ENCODE results near the gene TAP2. TPM values are rescaled to one million over a fixed set of nuclear protein-coding genes. Genes with fewer than 3 reads are reported as not detected.

Gene TAP2
- total and polyA plus RNA-seq, 2 experiments from 2014 or later: 4.9 to 102 TPM

DNA sequence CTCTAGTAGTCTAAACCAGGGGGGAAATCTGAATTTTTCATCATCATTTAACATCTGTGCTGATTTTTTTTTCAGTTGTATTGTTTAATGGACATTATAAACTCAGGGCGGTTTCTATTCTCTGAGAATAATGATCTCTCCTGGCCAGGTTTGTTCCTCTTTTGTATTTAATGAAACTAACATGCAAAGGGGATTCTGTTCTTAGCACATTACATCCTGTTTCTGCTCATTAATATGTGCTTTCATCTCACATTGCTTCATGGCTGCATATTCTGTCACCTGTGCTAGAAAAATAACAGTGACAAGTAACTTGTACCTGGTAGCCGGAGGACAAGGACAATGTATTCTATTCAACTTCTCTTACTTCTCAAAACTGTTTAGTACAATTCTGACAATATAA lies 22.5 kb downstream of the TAP2 start:
- Mint-ChIP-seq H3K4me3 (no peak overlapping the region), H3K36me3 (ENCODE audit: low read depth) (no peaks in the 10 kb centered on the region), H3K27me3 (ENCODE audit: insufficient read depth, low read depth, poor library complexity) (peaks cover 2% of the 10 kb centered on the region), H3K4me1 (no peaks in the 10 kb centered on the region), H3K27ac (no peak overlapping the region), H3K9me3 (no peaks in the 10 kb centered on the region)
- peaks cover 7% of the 10 kb centered on the region for H3K9me2 ChIP-seq (ENCODE audit: insufficient read depth)
- H3K4me3 ChIP-seq: no peak overlapping the region
- no peaks in the 10 kb centered on the region for H3K79me2 ChIP-seq (replicated peaks; ENCODE audit: insufficient read depth)
- DNase-seq (ENCODE audit: low spot score) (no peak), ATAC-seq (no peak)
- no peaks in the 10 kb centered on the region for H3K36me3 ChIP-seq (ENCODE audit: insufficient read depth)
- no peak overlapping the region for H3K27ac ChIP-seq (ENCODE audit: low read depth)
- H4K20me1 ChIP-seq (replicated peaks; ENCODE audit: insufficient read depth): no peaks in the 10 kb centered on the region
- H3K4me1 ChIP-seq (ENCODE audit: insufficient read depth): no peaks in the 10 kb centered on the region
- TF ChIP-seq, protein P1, sequence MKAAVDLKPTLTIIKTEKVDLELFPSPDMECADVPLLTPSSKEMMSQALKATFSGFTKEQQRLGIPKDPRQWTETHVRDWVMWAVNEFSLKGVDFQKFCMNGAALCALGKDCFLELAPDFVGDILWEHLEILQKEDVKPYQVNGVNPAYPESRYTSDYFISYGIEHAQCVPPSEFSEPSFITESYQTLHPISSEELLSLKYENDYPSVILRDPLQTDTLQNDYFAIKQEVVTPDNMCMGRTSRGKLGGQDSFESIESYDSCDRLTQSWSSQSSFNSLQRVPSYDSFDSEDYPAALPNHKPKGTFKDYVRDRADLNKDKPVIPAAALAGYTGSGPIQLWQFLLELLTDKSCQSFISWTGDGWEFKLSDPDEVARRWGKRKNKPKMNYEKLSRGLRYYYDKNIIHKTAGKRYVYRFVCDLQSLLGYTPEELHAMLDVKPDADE (IDR thresholded peaks at IDR 0.05): no peak
- TF ChIP-seq, protein P2, sequence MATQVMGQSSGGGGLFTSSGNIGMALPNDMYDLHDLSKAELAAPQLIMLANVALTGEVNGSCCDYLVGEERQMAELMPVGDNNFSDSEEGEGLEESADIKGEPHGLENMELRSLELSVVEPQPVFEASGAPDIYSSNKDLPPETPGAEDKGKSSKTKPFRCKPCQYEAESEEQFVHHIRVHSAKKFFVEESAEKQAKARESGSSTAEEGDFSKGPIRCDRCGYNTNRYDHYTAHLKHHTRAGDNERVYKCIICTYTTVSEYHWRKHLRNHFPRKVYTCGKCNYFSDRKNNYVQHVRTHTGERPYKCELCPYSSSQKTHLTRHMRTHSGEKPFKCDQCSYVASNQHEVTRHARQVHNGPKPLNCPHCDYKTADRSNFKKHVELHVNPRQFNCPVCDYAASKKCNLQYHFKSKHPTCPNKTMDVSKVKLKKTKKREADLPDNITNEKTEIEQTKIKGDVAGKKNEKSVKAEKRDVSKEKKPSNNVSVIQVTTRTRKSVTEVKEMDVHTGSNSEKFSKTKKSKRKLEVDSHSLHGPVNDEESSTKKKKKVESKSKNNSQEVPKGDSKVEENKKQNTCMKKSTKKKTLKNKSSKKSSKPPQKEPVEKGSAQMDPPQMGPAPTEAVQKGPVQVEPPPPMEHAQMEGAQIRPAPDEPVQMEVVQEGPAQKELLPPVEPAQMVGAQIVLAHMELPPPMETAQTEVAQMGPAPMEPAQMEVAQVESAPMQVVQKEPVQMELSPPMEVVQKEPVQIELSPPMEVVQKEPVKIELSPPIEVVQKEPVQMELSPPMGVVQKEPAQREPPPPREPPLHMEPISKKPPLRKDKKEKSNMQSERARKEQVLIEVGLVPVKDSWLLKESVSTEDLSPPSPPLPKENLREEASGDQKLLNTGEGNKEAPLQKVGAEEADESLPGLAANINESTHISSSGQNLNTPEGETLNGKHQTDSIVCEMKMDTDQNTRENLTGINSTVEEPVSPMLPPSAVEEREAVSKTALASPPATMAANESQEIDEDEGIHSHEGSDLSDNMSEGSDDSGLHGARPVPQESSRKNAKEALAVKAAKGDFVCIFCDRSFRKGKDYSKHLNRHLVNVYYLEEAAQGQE (IDR thresholded peaks at IDR 0.05; ENCODE audit: unreplicated experiment): no peak
- TF ChIP-seq ZNF331 (CRISPR knock-in tag; IDR thresholded peaks at IDR 0.05; ENCODE audit: low read depth) (no peak), JUNB (IDR thresholded peaks at IDR 0.05; ENCODE audit: unreplicated experiment) (no peak), NANOG (IDR thresholded peaks at IDR 0.05; ENCODE audit: borderline replicate concordance) (no peak), STAT1 (IDR thresholded peaks at IDR 0.05; ENCODE audit: unreplicated experiment) (no peak), ZNF114 (CRISPR knock-in tag; IDR thresholded peaks at IDR 0.05) (no peak), POLR2AphosphoS5 (IDR thresholded peaks at IDR 0.05; ENCODE audit: low read depth) (no peak), CREB1 (CRISPR knock-in tag; IDR thresholded peaks at IDR 0.05; ENCODE audit: low read depth) (no peak), EZH2 (IDR thresholded peaks at IDR 0.05; ENCODE audit: low read depth, unreplicated experiment) (no peak)
- TF ChIP-seq, protein P3, sequence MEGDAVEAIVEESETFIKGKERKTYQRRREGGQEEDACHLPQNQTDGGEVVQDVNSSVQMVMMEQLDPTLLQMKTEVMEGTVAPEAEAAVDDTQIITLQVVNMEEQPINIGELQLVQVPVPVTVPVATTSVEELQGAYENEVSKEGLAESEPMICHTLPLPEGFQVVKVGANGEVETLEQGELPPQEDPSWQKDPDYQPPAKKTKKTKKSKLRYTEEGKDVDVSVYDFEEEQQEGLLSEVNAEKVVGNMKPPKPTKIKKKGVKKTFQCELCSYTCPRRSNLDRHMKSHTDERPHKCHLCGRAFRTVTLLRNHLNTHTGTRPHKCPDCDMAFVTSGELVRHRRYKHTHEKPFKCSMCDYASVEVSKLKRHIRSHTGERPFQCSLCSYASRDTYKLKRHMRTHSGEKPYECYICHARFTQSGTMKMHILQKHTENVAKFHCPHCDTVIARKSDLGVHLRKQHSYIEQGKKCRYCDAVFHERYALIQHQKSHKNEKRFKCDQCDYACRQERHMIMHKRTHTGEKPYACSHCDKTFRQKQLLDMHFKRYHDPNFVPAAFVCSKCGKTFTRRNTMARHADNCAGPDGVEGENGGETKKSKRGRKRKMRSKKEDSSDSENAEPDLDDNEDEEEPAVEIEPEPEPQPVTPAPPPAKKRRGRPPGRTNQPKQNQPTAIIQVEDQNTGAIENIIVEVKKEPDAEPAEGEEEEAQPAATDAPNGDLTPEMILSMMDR (conservative IDR thresholded peaks at IDR 0.05; ENCODE audit: low read depth in 2 of 2): no peak
- TF ChIP-seq, protein P4, sequence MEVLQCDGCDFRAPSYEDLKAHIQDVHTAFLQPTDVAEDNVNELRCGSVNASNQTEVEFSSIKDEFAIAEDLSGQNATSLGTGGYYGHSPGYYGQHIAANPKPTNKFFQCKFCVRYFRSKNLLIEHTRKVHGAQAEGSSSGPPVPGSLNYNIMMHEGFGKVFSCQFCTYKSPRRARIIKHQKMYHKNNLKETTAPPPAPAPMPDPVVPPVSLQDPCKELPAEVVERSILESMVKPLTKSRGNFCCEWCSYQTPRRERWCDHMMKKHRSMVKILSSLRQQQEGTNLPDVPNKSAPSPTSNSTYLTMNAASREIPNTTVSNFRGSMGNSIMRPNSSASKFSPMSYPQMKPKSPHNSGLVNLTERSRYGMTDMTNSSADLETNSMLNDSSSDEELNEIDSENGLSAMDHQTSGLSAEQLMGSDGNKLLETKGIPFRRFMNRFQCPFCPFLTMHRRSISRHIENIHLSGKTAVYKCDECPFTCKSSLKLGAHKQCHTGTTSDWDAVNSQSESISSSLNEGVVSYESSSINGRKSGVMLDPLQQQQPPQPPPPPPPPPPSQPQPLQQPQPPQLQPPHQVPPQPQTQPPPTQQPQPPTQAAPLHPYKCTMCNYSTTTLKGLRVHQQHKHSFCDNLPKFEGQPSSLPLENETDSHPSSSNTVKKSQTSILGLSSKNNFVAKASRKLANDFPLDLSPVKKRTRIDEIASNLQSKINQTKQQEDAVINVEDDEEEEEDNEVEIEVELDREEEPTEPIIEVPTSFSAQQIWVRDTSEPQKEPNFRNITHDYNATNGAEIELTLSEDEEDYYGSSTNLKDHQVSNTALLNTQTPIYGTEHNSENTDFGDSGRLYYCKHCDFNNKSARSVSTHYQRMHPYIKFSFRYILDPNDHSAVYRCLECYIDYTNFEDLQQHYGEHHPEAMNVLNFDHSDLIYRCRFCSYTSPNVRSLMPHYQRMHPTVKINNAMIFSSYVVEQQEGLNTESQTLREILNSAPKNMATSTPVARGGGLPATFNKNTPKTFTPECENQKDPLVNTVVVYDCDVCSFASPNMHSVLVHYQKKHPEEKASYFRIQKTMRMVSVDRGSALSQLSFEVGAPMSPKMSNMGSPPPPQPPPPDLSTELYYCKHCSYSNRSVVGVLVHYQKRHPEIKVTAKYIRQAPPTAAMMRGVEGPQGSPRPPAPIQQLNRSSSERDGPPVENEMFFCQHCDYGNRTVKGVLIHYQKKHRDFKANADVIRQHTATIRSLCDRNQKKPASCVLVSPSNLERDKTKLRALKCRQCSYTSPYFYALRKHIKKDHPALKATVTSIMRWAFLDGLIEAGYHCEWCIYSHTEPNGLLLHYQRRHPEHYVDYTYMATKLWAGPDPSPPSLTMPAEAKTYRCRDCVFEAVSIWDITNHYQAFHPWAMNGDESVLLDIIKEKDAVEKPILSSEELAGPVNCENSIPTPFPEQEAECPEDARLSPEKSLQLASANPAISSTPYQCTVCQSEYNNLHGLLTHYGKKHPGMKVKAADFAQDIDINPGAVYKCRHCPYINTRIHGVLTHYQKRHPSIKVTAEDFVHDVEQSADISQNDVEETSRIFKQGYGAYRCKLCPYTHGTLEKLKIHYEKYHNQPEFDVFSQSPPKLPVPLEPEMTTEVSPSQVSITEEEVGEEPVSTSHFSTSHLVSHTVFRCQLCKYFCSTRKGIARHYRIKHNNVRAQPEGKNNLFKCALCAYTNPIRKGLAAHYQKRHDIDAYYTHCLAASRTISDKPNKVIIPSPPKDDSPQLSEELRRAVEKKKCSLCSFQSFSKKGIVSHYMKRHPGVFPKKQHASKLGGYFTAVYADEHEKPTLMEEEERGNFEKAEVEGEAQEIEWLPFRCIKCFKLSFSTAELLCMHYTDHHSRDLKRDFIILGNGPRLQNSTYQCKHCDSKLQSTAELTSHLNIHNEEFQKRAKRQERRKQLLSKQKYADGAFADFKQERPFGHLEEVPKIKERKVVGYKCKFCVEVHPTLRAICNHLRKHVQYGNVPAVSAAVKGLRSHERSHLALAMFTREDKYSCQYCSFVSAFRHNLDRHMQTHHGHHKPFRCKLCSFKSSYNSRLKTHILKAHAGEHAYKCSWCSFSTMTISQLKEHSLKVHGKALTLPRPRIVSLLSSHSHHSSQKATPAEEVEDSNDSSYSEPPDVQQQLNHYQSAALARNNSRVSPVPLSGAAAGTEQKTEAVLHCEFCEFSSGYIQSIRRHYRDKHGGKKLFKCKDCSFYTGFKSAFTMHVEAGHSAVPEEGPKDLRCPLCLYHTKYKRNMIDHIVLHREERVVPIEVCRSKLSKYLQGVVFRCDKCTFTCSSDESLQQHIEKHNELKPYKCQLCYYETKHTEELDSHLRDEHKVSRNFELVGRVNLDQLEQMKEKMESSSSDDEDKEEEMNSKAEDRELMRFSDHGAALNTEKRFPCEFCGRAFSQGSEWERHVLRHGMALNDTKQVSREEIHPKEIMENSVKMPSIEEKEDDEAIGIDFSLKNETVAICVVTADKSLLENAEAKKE (CRISPR knock-in tag; IDR thresholded peaks at IDR 0.05): no peak
- H3K27me3 ChIP-seq (ENCODE audit: insufficient read depth): no peaks in the 10 kb centered on the region
- H3K4me2 ChIP-seq: no peak overlapping the region
- H3F3A ChIP-seq (replicated peaks; ENCODE audit: low read depth): no peaks in the 10 kb centered on the region
- no peak overlapping the region for H2AFZ ChIP-seq

Data from GM23338 (cell line).